Adrenal gland (tissue), 5 donors: Measurements from ENCODE around the gene SCARB1.

Source experiments
- CTCF ChIP-seq, 6 experiments: fragments of 450-650 bp in 4 of 6; fragments of 200-600 bp in 2 of 6; sonication (generic) in 1 of 6; IDR thresholded peaks; 1 replicate in 5 of 6; 2 replicates in 1 of 6; pipeline versions ENCODE4 v1.5.1 to v1.8.0; 2016 to 2021; ENCODE audit warnings: antibody characterized with exemption in 6 of 6, mild to moderate bottlenecking in 2 of 6, moderate library complexity in 1 of 6
- POLR2A ChIP-seq, 2 donors: fragments of 450-650 bp; IDR thresholded peaks; one replicate each; pipeline ENCODE4 v1.6.1; 2017; ENCODE audit warnings: antibody characterized with exemption in 2 of 2, mild to moderate bottlenecking in 2 of 2, moderate library complexity in 1 of 2
- donor health status: DM: no; HTN: no; CAD: no.

- TF ChIP-seq POLR2A (IDR thresholded peaks at IDR 0.05), result no peak
- TF ChIP-seq CTCF (IDR thresholded peaks at IDR 0.05), result no peak
These were observed 22.1 kb downstream of the SCARB1 start for GRCh38 chr12:124841558-124841945.
